AG04449 (cell line): ENCODE data around the gene ZNF541.

Experiments used
- CTCF ChIA-PET: fragments of 350-600 bp; formaldehyde crosslinking; extraction: SDS; loops from one replicate; lab custom pipeline; 2021; ENCODE audit warnings: antibody characterized with exemption; lab: Yijun Ruan, JAX
- POLR2A ChIA-PET: fragments of 400-600, 350-600 bp; formaldehyde crosslinking; extraction: SDS; loops from one replicate; lab custom pipeline; 2020; ENCODE audit warnings: antibody characterized with exemption, inconsistent platforms; lab: Yijun Ruan, JAX
- DNase-seq: peaks from one replicate; pipeline ENCODE4 v3.0.0-alpha.2; 2010; ENCODE audit warnings: low read depth, low spot score
- H3K4me3 ChIP-seq: 2 replicates; pipeline ENCODE4 v1.5.1; 2011; ENCODE audit warnings: low read depth, mild to moderate bottlenecking, control low read depth, low read length
- CTCF ChIP-seq: IDR thresholded peaks from one replicate; pipeline ENCODE4 v1.5.1; 2011; ENCODE audit warnings: mild to moderate bottlenecking, moderate library complexity, low read length, control low read depth, inconsistent platforms; ENCODE audit not compliant: insufficient read depth; ENCODE audit errors: missing control alignments

The ZNF541 gene

GRCh38 chr19:47550129-47550528 is 22.8 kb downstream of the ZNF541 start:
- H3K4me3 ChIP-seq: no peak overlapping the region
- POLR2A ChIA-PET: no interaction called here
- no peak for DNase-seq
- TF ChIP-seq CTCF: no peak
- CTCF ChIA-PET: interaction anchor here (0.6 to 2.0 kb wide), 4 partner anchors 11 to 153 kb away, joined by 3 to 8 read pairs (median 4); no protein-coding TSS in a partner anchor

- ChIA-PET CTCF (interaction anchor here (0.7 kb wide), 1 partner anchor 154 kb away, joined by 3 read pairs; no protein-coding TSS in a partner anchor), POLR2A (no interaction called here)
- no peak for DNase-seq
- no peak for TF ChIP-seq CTCF
- H3K4me3 ChIP-seq: no peak overlapping the region
Measured at GRCh38 chr19:47549261-47549862, 23.6 kb downstream of the ZNF541 start.

GRCh38 chr19:47547199-47547598 is 25.7 kb downstream of the ZNF541 start:
- POLR2A ChIA-PET: no interaction called here
- no peak overlapping the region for H3K4me3 ChIP-seq
- DNase-seq: no peak
- CTCF ChIA-PET: interaction anchor here (0.9 to 1.8 kb wide), 2 partner anchors 13 to 152 kb away, joined by 3 to 4 read pairs; no protein-coding TSS in a partner anchor
- TF ChIP-seq CTCF: no peak

- no peak overlapping the region; the same call in 1 of the 2 replicates for H3K4me3 ChIP-seq
- ChIA-PET POLR2A (no interaction called here), CTCF (interaction anchor here (1.1 to 1.8 kb wide), 2 partner anchors 11 to 30 kb away, joined by 4 to 5 read pairs; partner anchors contain the start of gene NAPA)
- TF ChIP-seq CTCF: no peak
- DNase-seq: no peak
Measured at GRCh38 chr19:47545061-47545948, 27.6 kb downstream of the ZNF541 start.

GRCh38 chr19:47544476-47544875 is 28.5 kb downstream of the ZNF541 start:
- DNase-seq: no peak
- no peak for TF ChIP-seq CTCF
- H3K4me3 ChIP-seq: no peak overlapping the region
- ChIA-PET CTCF (interaction anchor here (1.1 to 2.6 kb wide), 1 partner anchor 29 kb away, joined by 5 to 12 read pairs; the partner anchor contains the start of gene NAPA), POLR2A (no interaction called here)

- no peak overlapping the region for H3K4me3 ChIP-seq
- ChIA-PET POLR2A (no interaction called here), CTCF (interaction anchor here (2.6 kb wide), 1 partner anchor 29 kb away, joined by 12 read pairs; the partner anchor contains the start of gene NAPA)
- DNase-seq: no peak
- TF ChIP-seq CTCF: no peak
Measured at GRCh38 chr19:47544075-47544474, 28.9 kb downstream of the ZNF541 start.
